Measurements from ENCODE around the gene MAP6.
"Not testable (repeated sequence)": the region's sequence is repeated elsewhere in the genome, so short reads cannot be mapped to it uniquely, and the experiment has no call there.

MAP6 gene

DNA sequence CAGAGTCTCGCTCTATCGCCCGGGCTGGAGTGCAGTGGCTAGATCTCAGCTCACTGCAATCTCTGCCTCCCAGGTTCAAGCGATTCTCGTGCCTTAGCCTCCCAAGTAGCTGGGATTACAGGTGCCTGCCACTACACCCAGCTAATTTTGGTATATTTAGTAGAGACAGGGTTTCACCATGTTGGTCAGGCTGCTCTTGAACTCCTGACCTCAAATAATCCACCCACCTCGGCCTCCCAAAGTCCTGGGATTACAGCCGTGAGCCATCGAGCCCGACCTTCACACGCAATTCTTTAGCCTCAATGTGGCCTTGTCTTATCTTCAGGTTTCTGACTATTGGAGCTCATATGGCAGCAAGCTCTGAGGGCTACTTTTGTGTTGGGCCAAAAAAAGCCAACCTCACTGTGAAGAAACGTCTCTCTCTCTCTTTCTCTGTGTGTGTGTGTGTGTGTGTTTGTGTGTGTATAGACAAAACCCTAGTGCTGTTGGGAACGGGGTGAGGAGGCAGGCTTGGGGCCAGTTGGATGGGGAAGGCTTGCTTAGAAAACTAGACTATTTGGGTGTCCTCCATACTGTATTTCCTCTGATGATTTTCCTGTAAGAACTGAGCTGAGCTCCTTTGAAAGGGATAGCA lies 84.1 kb downstream of the MAP6 start:
- Mint-ChIP-seq H3K4me1 (peaks cover 17% of the 10 kb centered on the region), H3K27me3 (peaks cover 33% of the 10 kb centered on the region), H3K4me3 (peak overlapping the region; percentile 73)
- CTCF ChIA-PET, result interaction anchor here (1.9 kb wide), 1 partner anchor 13 kb away, joined by 5 read pairs; no protein-coding TSS in a partner anchor
- H3K9me3 Mint-ChIP-seq, DNase-seq, H3K27ac Mint-ChIP-seq, H3K36me3 Mint-ChIP-seq: not testable (repeated sequence)

DNA sequence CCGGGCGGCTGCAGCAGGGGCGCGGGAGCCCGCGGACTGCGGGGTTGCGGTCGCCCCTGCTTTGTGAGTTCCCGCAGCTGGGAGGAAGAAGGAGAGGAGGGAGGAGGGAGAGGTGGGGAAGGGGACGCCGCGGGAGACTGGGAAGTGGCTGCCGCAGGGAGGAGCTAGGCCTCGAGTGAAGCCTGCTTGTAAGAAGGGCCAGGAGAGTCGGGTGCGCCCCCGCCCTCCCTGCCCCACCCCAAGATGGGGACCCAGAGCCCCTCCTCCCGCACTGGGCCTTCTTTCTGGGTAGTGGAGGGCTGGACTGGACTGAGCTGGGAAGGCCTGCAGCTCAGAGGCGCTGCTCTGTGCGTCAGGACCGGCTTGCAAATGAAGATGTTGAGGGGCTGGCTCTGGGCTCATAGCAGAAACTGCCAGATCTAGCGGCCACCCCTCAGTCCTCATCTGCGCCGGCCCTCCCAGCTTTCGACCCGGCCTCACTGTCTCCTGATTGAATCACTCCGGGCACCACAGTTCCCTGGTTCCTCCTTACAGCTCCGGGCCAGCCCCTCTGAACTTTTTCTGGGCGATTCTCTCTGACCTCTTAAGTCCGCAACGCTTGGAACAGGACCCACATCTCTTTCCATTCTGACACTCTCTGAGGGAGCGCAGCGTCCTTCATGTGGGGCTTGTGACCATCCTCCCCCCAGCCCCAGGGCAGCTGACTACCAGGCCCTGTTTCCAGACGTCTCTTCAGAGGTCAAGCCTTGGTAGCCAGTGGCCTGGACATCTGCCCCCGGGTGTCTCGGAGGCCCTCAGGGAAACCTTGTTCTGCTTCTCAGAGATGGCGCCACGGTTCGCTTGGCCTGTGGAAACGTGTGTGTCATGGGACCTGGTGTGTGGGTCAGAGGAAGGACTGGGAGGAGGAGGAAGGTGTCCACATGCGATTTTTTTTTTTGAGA lies 84.8 kb downstream of the MAP6 start:
- H3K27me3 Mint-ChIP-seq, result peaks cover 33% of the 10 kb centered on the region
- peak; percentile 44 for DNase-seq
- H3K27ac Mint-ChIP-seq, result no peak overlapping the region
- H3K4me1 Mint-ChIP-seq, result peaks cover 22% of the 10 kb centered on the region
- H3K36me3 Mint-ChIP-seq, result no peaks in the 10 kb centered on the region
- peak overlapping the region; percentile 73 for H3K4me3 Mint-ChIP-seq
- CTCF ChIA-PET, result interaction anchor here (0.6 to 1.9 kb wide), 4 partner anchors 10 to 139 kb away, joined by 3 to 5 read pairs (median 4); no protein-coding TSS in a partner anchor
- no peaks in the 10 kb centered on the region for H3K9me3 Mint-ChIP-seq

DNA sequence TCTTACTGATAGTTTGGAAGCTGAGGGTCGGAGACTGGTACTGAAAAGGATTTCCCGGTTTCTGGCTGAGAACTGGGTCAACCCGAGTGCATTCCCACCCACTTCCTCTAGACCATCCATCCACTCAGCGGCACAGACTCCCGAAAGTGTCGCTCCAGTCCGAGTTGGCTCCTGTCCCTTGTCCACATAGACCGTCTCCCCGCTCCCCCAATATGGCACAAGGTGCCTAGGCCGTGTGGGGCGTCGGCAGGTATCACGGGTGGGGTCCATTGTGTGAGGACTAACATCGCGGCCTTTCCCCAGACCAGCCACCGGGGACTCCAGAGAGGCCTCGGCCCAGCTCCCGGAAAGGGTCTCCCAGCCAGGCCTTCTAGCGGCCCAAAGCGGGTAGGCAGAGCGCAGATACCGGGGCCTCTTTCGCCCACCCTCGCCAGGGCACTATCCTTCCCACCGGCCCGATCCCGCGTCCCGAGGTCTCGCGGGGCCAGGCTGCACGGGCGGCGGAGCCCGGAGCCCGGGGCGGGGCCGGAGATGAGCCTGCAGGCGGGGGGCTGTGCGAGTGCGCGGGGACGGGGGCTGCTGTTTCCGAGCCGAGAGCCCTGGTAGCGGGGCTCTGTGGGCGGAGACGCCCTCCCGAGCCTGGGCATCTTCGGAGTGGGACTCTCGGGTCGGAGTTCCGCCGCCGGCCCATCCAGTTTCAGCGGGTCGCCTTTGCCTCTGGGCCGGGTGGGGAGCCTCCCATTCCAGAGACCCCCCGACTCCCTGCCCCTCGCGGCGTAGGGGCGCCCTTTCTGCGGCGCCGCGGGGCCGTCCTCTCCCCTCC lies 85.7 kb downstream of the MAP6 start:
- CTCF ChIA-PET, result interaction anchor here (0.7 to 1.1 kb wide), 3 partner anchors 9 to 16 kb away, joined by 3 to 4 read pairs (median 3); no protein-coding TSS in a partner anchor
- peaks cover 25% of the 10 kb centered on the region for H3K4me1 Mint-ChIP-seq
- H3K4me3 Mint-ChIP-seq, result peak overlapping the region; percentile 75
- peak overlapping the region; percentile 69 for H3K27ac Mint-ChIP-seq
- DNase-seq, result peak; percentile 77
- peaks cover 33% of the 10 kb centered on the region for H3K27me3 Mint-ChIP-seq
- H3K9me3 Mint-ChIP-seq, result no peaks in the 10 kb centered on the region
- H3K36me3 Mint-ChIP-seq, result no peaks in the 10 kb centered on the region

DNA sequence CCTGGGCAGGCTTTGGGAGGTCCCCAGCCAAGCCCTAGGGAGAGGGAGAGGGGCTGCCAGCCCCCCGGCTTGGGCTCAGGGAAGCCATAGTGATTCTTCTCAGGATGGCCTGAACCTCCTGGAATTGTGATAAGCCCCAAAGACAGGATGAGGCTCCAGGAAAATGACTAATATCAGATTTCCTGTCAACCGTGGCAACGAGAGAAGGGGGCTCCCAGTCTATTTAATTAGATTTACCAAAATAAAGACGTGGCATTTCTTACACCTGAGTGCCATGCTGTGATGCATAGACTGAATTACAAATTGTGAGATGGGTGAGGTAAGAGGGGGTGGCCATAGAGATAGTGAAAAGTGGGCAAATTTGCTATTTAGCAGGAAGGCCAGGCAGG lies 86.3 kb downstream of the MAP6 start:
- Mint-ChIP-seq H3K9me3 (no peaks in the 10 kb centered on the region), H3K36me3 (no peaks in the 10 kb centered on the region), H3K4me1 (peaks cover 25% of the 10 kb centered on the region), H3K27me3 (peaks cover 36% of the 10 kb centered on the region), H3K4me3 (peak overlapping the region; percentile 75), H3K27ac (peak overlapping the region; percentile 69)
- CTCF ChIA-PET, result interaction anchor here (0.9 to 1.1 kb wide), 2 partner anchors 11 to 16 kb away, joined by 3 to 4 read pairs; no protein-coding TSS in a partner anchor
- DNase-seq, result no peak

DNA sequence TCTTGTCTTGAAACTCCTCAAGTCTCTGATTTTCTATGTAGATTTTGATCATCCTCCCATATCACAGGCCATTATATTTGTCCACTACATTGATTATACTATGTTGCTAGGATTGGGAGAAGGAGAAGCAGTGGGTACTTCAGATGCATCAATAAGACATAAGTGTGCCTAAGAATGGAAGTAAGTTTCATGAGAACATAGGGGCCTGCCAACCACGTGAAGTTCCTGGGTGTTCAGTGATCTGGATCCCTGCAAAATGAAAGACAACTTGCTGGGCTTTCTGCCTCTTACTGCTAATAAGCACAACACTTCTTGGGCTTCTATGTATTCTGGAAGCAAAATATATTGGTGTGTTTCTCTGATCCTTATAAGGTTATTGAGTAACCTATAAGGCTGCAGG lies 89.0 kb downstream of the MAP6 start:
- peaks cover 32% of the 10 kb centered on the region for H3K4me1 Mint-ChIP-seq
- no peak for DNase-seq
- CTCF ChIA-PET, result no interaction called here
- H3K27me3 Mint-ChIP-seq, result peaks cover 35% of the 10 kb centered on the region
- H3K36me3 Mint-ChIP-seq, result no peaks in the 10 kb centered on the region
- no peak overlapping the region for H3K27ac Mint-ChIP-seq
- no peaks in the 10 kb centered on the region for H3K9me3 Mint-ChIP-seq
- H3K4me3 Mint-ChIP-seq, result no peak overlapping the region

DNA sequence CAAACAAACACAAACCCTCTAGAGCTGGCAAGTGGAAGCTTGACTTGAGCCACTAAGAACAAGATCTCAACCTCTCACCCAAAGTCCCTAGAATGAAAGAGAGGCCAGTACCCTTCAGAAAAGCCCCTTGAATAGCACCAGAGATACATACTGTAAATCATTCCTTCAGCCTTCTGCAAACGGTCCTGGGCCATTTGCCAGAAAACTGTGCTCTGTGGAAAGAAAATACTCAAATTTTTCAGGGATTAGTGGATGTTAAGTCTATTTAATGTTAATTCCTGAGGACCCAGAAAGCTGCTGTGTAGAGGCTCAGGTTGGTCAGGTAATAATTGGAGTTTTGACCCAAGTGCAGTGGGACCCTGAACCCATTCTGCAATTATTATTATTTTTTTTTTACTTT lies 89.9 kb downstream of the MAP6 start:
- Mint-ChIP-seq H3K9me3 (no peaks in the 10 kb centered on the region), H3K36me3 (no peaks in the 10 kb centered on the region), H3K4me3 (no peak overlapping the region), H3K27me3 (peaks cover 29% of the 10 kb centered on the region), H3K4me1 (peaks cover 28% of the 10 kb centered on the region), H3K27ac (no peak overlapping the region)
- no peak for DNase-seq
- CTCF ChIA-PET, result interaction anchor here (1.2 to 2.1 kb wide), 2 partner anchors 12 to 32 kb away, joined by 4 to 11 read pairs; no protein-coding TSS in a partner anchor

DNA sequence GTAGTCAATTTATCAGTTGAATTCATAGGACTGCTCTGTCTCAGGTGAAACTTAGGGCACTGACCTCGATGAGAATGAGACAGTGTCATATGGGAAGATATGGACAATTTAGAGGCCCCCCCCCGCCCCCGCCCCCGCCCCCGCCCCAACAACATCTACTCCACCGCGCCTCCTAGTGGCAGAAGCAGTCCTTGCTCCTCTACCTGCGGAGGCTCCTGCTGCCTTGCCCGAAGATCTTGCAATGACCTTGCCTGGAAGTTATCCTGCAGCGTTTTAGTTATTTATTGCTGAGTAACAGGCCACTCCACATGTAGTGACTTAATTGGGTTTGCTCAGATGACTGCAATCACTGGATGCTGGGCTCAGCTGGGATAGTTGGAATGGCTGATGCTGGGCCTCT lies 91.6 kb downstream of the MAP6 start:
- H3K4me3 Mint-ChIP-seq, result no peak overlapping the region
- CTCF ChIA-PET, result interaction anchor here (0.7 to 3.1 kb wide), 12 partner anchors 9 to 187 kb away, joined by 3 to 20 read pairs (median 4); partner anchors contain the start of gene SERPINH1
- H3K4me1 Mint-ChIP-seq, result peaks cover 17% of the 10 kb centered on the region
- no peaks in the 10 kb centered on the region for H3K9me3 Mint-ChIP-seq
- peaks cover 2% of the 10 kb centered on the region for H3K36me3 Mint-ChIP-seq
- DNase-seq, result peak; percentile 73
- H3K27me3 Mint-ChIP-seq, result peaks cover 26% of the 10 kb centered on the region
- H3K27ac Mint-ChIP-seq, result no peak overlapping the region

DNA sequence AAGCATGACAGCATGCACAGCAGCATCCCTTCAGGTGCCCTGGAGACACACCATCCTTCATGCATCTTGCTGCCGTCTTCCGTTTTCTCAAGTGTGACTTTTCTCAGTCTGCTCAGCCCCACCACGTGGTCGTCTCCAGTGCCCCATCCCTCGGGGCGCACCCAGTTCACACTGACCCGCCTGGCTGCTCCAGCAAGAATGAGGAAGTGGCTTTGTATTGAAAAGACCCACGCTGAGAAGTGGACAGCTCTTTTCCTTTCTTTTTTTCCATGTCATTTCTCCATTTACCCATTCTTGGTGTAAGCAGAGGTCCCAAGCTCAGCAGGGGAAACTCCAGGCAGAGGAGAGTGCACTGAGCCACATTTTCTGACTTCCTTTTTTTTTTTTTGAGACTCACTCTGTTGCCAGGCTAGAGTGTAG lies 92.3 kb downstream of the MAP6 start:
- CTCF ChIA-PET, result interaction anchor here (0.6 to 3.1 kb wide), 10 partner anchors 10 to 1709 kb away, joined by 3 to 20 read pairs (median 4); partner anchors contain the start of gene SERPINH1
- Mint-ChIP-seq H3K27ac (peak overlapping the region; percentile 20), H3K4me1 (peaks cover 15% of the 10 kb centered on the region), H3K27me3 (peaks cover 22% of the 10 kb centered on the region), H3K36me3 (peaks cover 3% of the 10 kb centered on the region), H3K4me3 (no peak overlapping the region), H3K9me3 (no peaks in the 10 kb centered on the region)
- DNase-seq, result no peak

DNA sequence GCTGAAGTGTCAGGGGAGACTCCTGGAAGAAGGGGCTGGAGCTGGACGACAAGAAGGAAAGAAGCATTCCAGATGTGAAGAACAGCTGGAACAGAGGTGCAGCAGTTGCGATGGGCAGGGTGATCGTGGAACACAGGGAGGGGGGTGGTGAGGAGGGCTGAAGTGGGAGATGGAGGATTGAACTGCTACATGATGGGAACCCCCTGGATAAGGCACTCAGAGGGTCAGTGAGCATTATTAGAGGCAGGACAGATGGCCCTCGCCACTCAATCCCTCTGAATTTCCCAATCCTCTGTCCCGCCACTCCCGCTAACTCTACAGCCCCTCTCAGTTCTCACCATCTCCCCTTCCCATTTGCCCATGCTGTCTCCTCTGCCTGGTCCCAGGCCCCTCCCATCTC lies 92.8 kb downstream of the MAP6 start:
- CTCF ChIA-PET, result interaction anchor here (0.6 to 3.1 kb wide), 9 partner anchors 10 to 1710 kb away, joined by 3 to 20 read pairs (median 5); partner anchors contain the start of gene SERPINH1
- peaks cover 15% of the 10 kb centered on the region for H3K4me1 Mint-ChIP-seq
- H3K9me3 Mint-ChIP-seq, result no peaks in the 10 kb centered on the region
- no peak overlapping the region for H3K4me3 Mint-ChIP-seq
- H3K27ac Mint-ChIP-seq, result no peak overlapping the region
- no peak for DNase-seq
- H3K36me3 Mint-ChIP-seq, result peaks cover 3% of the 10 kb centered on the region
- H3K27me3 Mint-ChIP-seq, result peaks cover 21% of the 10 kb centered on the region

DNA sequence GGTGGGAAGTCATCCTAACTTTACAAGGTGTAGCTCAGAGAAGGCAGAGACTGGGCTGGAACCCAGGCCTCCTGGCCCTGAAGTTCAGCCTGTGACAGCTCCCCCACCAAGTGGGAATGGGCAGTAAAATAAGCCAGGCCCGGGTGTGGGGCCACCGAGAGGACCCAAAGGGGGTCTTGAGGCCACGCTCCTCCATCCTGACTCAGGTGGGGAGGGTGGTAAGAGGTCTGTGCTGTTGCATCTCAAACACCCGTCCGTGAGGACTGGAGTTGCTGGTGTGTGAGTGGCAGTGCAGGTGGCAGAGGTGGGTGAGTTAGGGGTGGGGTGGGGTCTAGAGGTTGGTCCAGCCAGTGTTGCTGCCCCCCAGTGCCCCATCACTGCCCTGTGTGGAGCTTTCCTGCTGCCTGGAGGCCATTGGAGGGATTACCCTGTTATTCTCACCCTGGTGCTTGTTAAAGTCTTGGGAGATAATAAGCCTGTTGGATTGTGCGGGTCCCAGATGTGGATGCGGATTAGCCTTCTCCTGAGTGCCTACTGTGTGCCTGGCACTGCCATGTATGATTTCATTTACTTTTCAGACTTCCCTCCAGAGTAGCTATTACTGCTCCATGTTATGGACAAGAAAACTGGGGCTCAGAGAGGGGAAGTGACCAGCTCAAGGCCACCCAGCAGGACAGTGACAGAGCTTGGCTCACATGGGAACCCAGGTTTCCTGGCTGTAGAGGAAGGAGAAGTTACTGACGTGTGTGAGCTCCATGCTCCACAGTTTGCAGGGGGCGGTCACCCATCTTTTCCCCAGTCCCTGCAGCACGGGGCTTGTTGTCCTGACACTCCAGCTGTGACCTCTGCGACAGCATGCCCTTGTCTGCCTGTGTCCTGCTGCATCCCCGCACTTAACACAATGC lies 93.9 kb downstream of the MAP6 start:
- H3K27ac Mint-ChIP-seq, result no peak overlapping the region
- peaks cover 15% of the 10 kb centered on the region for H3K27me3 Mint-ChIP-seq
- peaks cover 6% of the 10 kb centered on the region for H3K36me3 Mint-ChIP-seq
- CTCF ChIA-PET, result interaction anchor here (0.7 to 3.1 kb wide), 7 partner anchors 8 to 186 kb away, joined by 3 to 20 read pairs (median 5); no protein-coding TSS in a partner anchor
- H3K4me3 Mint-ChIP-seq, result no peak overlapping the region
- H3K4me1 Mint-ChIP-seq, result peaks cover 15% of the 10 kb centered on the region
- no peak for DNase-seq
- H3K9me3 Mint-ChIP-seq, result no peaks in the 10 kb centered on the region

DNA sequence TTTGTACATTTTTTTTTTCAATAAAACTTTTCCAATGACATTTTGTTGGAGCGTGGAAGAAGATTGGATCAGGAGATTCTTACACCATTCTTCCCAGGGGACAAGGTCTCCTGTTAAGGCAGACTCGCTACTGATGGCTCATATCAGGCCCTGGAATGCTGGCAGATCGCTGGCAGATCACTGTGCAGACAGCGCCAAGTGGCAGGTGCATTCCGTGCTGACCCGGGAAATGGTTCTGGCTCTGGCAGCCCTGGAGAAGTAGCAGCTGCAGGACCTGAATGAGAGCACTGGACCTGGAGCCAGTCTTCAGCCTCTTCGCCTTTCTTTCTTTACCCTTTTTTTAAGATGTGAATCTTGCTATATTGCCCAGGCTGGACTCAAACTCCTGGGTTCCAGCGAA lies 96.1 kb downstream of the MAP6 start:
- Mint-ChIP-seq H3K36me3 (peaks cover 14% of the 10 kb centered on the region), H3K4me1 (peaks cover 7% of the 10 kb centered on the region), H3K27ac (no peak overlapping the region), H3K4me3 (no peak overlapping the region), H3K27me3 (peaks cover 14% of the 10 kb centered on the region), H3K9me3 (no peaks in the 10 kb centered on the region)
- CTCF ChIA-PET, result no interaction called here
- DNase-seq, result no peak

DNA sequence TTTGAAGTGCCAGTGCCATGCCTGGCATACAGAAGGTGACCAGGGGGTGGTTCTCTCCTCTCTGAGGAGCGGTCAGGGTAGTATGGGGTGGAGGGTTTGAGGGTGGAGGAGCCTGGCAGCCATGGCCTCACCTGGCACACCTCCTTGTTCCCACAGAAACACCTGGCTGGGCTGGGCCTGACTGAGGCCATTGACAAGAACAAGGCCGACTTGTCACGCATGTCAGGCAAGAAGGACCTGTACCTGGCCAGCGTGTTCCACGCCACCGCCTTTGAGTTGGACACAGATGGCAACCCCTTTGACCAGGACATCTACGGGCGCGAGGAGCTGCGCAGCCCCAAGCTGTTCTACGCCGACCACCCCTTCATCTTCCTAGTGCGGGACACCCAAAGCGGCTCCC lies 97.2 kb downstream of the MAP6 start:
- no peak for DNase-seq
- Mint-ChIP-seq H3K9me3 (no peaks in the 10 kb centered on the region), H3K4me1 (peaks cover 6% of the 10 kb centered on the region), H3K36me3 (peaks cover 15% of the 10 kb centered on the region), H3K27me3 (peaks cover 9% of the 10 kb centered on the region), H3K4me3 (no peak overlapping the region), H3K27ac (no peak overlapping the region)
- CTCF ChIA-PET, result interaction anchor here (0.9 kb wide), 1 partner anchor 11 kb away, joined by 3 read pairs; no protein-coding TSS in a partner anchor

All from activated naive CD4-positive, alpha-beta T cell treated with anti-CD3 and anti-CD28 coated beads, Interleukin-2, amount 10 ng/mL, durations not matched to agents 7 days and 5 days (primary cell).